K562 (cell line): Measurements from ENCODE around the gene VASH2. TPM values are rescaled to one million over a fixed set of nuclear protein-coding genes. Genes with fewer than 3 reads are reported as not detected.

Source experiments
- ATF7 ChIP-seq: fragments of 450-650 bp; IDR thresholded peaks from 2 replicates; pipeline ENCODE4 v1.7.1; 2014; ENCODE audit warnings: mild to moderate bottlenecking, moderate library complexity
- CTBP1 ChIP-seq: fragments of 450-650 bp; IDR thresholded peaks from 2 replicates; pipeline ENCODE4 v1.6.1; 2016; ENCODE audit warnings: borderline replicate concordance
- L3MBTL2 ChIP-seq: fragments of 450-650 bp; IDR thresholded peaks from 2 replicates; pipeline ENCODE4 v1.6.1; 2016; ENCODE audit warnings: mild to moderate bottlenecking, moderate library complexity
- MGA ChIP-seq: fragments of 450-650 bp; IDR thresholded peaks from 2 replicates; pipeline ENCODE4 v1.6.1; 2016; ENCODE audit warnings: mild to moderate bottlenecking, moderate library complexity
- MYC ChIP-seq, 2 experiments: fragments of 250-450 bp in 1 of 2; sonication (Bioruptor Pico) in 1 of 2; IDR thresholded peaks; 2 replicates each; pipeline versions ENCODE4 v1.5.1 to v1.6.1; 2012 to 2021; ENCODE audit warnings: low read depth in 2 of 2, borderline replicate concordance in 1 of 2, improper control_type of control experiment in 1 of 2, low read length in 1 of 2, mild to moderate bottlenecking in 1 of 2, moderate library complexity in 1 of 2
- RBBP5 ChIP-seq: fragments of 200-600 bp; sonication (generic); IDR thresholded peaks from 2 replicates; pipeline ENCODE4 v1.6.1; 2012; ENCODE audit warnings: borderline replicate concordance, mild to moderate bottlenecking, low read length, control low read depth, inconsistent platforms; ENCODE audit not compliant: insufficient read depth, poor library complexity, severe bottlenecking
- SMAD4 ChIP-seq: fragments of 250-450 bp; sonication (Bioruptor Pico); conservative IDR thresholded peaks from 2 replicates; pipeline ENCODE4 v1.8.0; 2021; ENCODE audit warnings: inconsistent platforms, mild to moderate bottlenecking, moderate library complexity
- TAF15 ChIP-seq: fragments of 200-400 bp; formaldehyde crosslinking; IDR thresholded peaks from 2 replicates; pipeline ENCODE4 v1.6.1; 2017; ENCODE audit warnings: mild to moderate bottlenecking, low read depth, low read length, moderate library complexity
- TCF7L2 ChIP-seq: fragments of 150-350 bp; IDR thresholded peaks from 2 replicates; pipeline ENCODE4 v1.6.1; 2016; ENCODE audit warnings: low read depth, mild to moderate bottlenecking, low read length, moderate library complexity
- ZNF175 ChIP-seq: fragments of 200-800 bp; sonication (Bioruptor generic); IDR thresholded peaks from 2 replicates; pipeline ENCODE4 v1.6.1; 2016; ENCODE audit warnings: low read depth, mild to moderate bottlenecking, missing genetic modification characterization, missing compliant biosample characterization
- polyA plus RNA-seq, 8 experiments: library from polyadenylated mRNA; depleted of rRNA in 4 of 8; stranded (reverse) in 5 of 8; unstranded in 3 of 8; fragments of >200 nt; fragmentation: Nextera tagmentation in 2 of 8; fragmentation: Illumina TruSeq in 1 of 8; extraction: Ambion mirVana in 2 of 8; extraction: Trizol in 1 of 8; gene quantifications; 2 replicates each; pipeline versions ENCODE4 v1.2.1 to v1.2.3, GENCODE V29; 2011 to 2014; ENCODE audit warnings: inconsistent platforms in 1 of 8, missing spikeins in 1 of 8
- total RNA-seq, 7 experiments: library from RNA; depleted of rRNA in 6 of 7; stranded (reverse); fragments of >200 nt in 6 of 7; fragmentation: Illumina TruSeq in 2 of 7; extraction: Trizol in 2 of 7; gene quantifications; 2 replicates each; pipeline versions ENCODE4 v1.2.1 to v1.2.3, GENCODE V29; 2011 to 2021; ENCODE audit warnings: low replicate concordance in 1 of 7

Gene VASH2
- total and polyA plus RNA-seq, 9 of the 15 experiments (the other 6 are each of a cell fraction or from before 2014, with no cell fraction given): 0.04 to 0.40 (median 0.10) TPM; not detected in 1

- TF ChIP-seq MGA (peak; percentile 62), MYC (IDR thresholded peaks at IDR 0.05; ENCODE audit: low read depth, low read length) (peak; percentile 30; the same call in 1 of the 2 replicates), MYC (CRISPR knock-in tag; IDR thresholded peaks at IDR 0.05; ENCODE audit: borderline replicate concordance, low read depth) (no peak), TAF15 (no peak), TCF7L2 (no peak), ZNF175 (CRISPR knock-in tag) (0 out of 2 replicates have a peak, but pooled peaks have one; percentile 32), L3MBTL2 (peak; percentile 89), ATF7 (peak; percentile 55; the same call in 1 of the 2 replicates), SMAD4 (CRISPR knock-in tag) (0 out of 2 replicates have a peak, but pooled peaks have one; percentile 34), CTBP1 (peak; percentile 32; the same call in 1 of the 2 replicates), RBBP5 (no peak)
These were observed 11.5 kb upstream of the VASH2 start (continued) for GRCh38 chr1:212938846-212939245.
